HT-29 (cell line): ENCODE results near the gene RPAP3. TPM values are rescaled to one million over a fixed set of nuclear protein-coding genes. Genes with fewer than 3 reads are reported as not detected.
"Not testable (repeated sequence)": the region's sequence is repeated elsewhere in the genome, so short reads cannot be mapped to it uniquely, and the experiment has no call there.

Experiments
- DNase-seq: peaks from one replicate; pipeline ENCODE4 v3.0.0-alpha.2; 2015; ENCODE audit warnings: low spot score
- total RNA-seq: library from RNA; depleted of rRNA; stranded (reverse); fragments of >200 nt; shearing (Covaris generic); gene quantifications from 2 replicates; pipeline ENCODE4 v1.2.3, GENCODE V29; 2014

Gene RPAP3
- total RNA-seq, 1 experiment from 2014 or later: 8.6 TPM

GRCh38 chr12:47686645-47687240 is 19.1 kb downstream of the RPAP3 start:
- DNase-seq: peak; percentile 35

DNA sequence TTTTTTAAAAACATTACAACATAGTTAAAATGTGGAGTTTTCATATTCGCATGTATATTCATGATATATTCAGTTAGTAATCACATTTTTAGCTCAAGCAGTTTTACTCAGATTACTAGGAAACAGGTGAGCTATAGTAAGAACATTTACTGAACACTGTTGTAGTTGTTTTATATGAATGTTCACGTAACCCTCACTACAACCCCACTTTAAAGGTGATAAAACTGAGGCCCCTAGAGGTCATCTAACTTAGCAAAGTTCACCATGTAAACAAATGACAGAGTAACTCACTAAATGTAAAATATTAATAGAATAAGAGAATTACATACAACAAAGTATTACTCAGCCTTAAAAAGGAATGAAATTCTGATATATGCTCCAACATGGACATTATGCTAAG is 26.0 kb downstream of the RPAP3 start:
- no peak for DNase-seq

DNA sequence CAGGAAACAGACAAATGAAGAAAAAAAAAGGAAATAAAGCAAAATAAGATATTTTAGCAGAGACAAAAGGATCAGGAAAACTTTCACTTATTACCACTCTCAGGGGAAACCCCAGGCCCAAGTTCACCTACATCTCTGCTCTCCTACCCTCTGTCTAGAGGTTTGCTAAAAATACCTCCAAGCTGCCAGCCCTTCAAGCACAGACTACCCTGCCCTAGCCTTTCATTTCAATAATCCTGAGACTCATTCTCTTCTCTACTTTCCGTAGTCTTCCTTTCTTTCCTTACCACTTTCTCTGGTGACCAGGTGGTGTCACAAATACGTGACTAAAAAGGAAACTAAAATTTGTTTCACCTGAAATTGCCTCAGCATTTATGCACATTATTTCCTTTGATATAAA is 33.8 kb downstream of the RPAP3 start:
- no peak for DNase-seq

GRCh38 chr12:47667935-47668334 is 37.9 kb downstream of the RPAP3 start:
- DNase-seq: not testable (repeated sequence)

GRCh38 chr12:47652521-47653234 is 53.2 kb downstream of the RPAP3 start:
- DNase-seq: no peak

DNA sequence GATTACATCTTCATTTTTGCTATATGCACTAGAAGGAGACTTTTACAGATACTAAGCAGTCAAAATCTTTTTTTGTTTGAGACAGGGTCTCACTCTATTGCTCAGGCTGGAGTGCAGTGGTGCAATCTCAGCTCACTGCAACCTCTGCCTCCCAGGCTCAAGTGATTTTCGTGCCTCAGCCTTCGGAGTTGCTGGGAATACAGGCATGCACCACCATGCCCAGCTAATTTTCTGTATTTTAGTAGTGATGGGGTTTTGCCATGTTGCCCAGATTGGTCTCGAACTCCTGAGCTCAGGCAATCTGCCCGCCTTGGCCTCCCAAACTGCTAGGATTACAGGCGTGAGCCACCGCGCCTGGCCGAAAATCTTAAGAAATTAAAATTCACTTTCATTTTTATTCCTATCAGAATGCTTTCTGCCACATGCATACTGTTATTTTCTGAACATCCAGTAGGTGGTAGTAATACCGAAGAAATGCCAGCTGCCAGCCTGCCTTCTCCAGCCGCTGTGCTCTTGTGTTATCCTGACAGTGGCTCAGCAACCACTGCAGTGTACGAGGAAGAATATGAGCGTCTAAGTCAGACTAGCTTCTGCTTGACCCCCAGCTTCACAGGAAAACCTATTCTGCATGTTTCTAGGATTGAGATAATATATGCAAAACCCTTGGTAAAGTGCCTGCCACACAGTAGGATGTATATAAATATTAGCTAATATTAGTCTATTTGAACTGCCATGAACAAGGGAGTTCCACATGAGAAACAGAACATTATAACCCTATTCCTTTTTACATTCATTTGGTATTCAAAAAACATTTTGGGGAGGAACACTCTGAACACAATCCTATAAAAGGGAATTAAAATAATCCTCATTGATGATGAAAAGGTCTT is 54.2 kb downstream of the RPAP3 start:
- peak; percentile 81 for DNase-seq

DNA sequence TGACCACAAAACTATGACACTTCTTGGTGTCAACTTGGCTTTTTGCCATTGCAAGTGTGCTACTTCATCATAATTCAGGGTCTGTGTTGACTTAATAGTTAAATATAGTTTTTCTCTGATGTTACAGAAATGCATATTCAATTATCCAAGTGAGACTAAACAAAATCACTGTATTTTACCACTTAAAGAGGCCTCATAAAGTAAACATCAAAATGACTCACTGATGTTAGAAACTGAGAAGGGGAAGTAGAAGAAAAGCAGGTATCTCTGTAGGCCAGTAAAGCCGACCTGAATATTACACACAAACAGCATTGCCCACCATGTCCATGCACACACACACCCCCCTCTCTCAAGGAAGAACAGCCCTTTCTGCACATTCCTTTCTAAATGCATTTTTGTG is 55.4 kb downstream of the RPAP3 start:
- DNase-seq: no peak

DNA sequence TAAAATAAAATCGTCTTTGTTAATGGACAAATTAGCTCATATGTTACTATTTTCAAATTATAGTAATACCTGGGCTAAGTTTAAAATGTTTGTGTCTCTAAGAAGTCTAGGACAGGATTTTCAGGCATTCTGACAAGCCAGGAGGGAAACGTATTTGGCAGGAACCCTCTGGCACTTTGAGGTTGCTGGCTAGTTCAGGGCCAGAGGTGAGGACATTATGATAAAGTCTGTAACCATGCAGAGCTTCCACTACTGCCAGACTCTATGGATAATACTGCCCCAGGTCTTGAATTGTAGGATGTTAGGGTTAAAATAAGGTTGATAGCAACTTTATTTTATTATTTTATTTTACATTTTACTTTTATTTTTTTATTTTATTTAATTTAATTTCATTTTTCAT is 56.4 kb downstream of the RPAP3 start:
- DNase-seq: no peak

DNA sequence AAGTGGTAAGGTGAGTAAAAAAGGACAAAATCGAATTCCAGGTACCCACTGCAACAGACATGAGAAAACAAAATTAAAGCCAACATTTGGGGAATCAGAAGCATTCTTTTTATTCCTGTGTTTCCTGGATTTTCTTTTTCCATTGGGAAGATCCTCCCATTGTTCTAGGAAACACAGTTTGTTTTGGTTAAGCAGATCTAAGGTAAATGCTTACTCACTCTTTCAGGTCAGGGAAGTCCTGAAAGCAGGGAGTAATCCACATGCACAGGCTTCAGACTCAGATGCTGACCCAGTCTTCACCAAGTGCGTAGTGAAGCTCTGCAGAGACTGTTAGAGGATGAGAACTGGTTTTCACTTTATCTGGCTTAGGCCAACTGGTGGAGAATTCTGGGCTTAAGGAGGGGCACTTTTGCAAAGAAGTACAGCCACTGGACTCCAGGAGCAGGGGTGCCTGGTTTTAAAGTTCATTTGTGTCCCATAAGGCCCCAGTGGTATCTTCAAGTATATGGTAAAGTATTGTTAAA is 57.7 kb downstream of the RPAP3 start:
- DNase-seq: no peak

GRCh38 chr12:47642310-47642709 is 63.5 kb downstream of the RPAP3 start:
- not testable (repeated sequence) for DNase-seq

- DNase-seq: peak; percentile 81
Measured at GRCh38 chr12:47636908-47637780, 68.7 kb downstream of the RPAP3 start.

GRCh38 chr12:47635770-47636169 is 70.1 kb downstream of the RPAP3 start:
- DNase-seq: not testable (repeated sequence)

GRCh38 chr12:47634127-47634526 is 71.7 kb downstream of the RPAP3 start:
- no peak for DNase-seq

GRCh38 chr12:47621960-47622359 is 83.9 kb downstream of the RPAP3 start:
- no peak for DNase-seq

DNA sequence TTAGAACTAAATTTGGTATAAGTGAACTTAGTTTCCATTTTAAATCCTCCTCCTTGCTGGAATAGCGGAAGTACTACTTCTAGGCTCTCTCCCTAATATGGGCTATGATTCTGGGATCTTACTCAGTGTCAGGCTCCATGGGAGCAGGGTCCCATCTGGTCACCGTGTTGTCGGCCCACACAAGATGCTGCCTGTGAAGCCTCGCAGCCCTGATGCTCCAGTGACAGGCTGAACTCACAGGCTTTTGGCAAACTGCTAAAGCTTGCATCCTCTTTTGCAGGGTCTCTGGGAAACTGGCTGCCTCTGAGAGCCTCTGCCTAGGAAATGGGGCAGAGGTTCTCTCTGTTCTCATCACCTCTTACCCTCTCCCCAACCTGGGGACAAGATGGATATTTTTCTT is 88.4 kb downstream of the RPAP3 start:
- DNase-seq: no peak

DNA sequence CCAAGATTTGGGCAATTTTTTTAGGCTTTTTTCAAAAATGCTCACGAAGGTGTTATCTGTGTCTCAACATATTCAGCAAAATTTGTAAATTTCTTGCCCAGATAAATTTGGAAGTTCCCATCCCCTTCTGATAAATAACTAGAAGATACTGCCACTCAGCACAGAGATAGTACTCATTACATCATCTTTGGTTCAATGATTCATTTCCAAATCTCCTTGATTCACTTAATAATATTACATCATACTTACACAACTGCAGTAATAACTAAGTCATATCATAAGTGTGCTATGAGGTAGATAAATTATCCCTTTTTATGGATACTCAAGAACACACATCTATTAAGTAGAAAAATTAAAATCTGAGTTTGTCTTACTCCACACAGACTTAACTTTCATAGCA is 89.4 kb downstream of the RPAP3 start:
- no peak for DNase-seq

- no peak for DNase-seq
Measured at GRCh38 chr12:47615711-47616110, 90.1 kb downstream of the RPAP3 start.

GRCh38 chr12:47614521-47614920 is 91.3 kb downstream of the RPAP3 start:
- no peak for DNase-seq

GRCh38 chr12:47612953-47613352 is 92.9 kb downstream of the RPAP3 start:
- DNase-seq: no peak

- no peak for DNase-seq
Measured at GRCh38 chr12:47611906-47612305, 93.9 kb downstream of the RPAP3 start.
